ENCODE data around the gene LRRC74A. TPM values are rescaled to one million over a fixed set of nuclear protein-coding genes. Genes with fewer than 3 reads are reported as not detected.

LRRC74A gene
- total RNA-seq, 1 donor from 2014 or later: not detected

DNA sequence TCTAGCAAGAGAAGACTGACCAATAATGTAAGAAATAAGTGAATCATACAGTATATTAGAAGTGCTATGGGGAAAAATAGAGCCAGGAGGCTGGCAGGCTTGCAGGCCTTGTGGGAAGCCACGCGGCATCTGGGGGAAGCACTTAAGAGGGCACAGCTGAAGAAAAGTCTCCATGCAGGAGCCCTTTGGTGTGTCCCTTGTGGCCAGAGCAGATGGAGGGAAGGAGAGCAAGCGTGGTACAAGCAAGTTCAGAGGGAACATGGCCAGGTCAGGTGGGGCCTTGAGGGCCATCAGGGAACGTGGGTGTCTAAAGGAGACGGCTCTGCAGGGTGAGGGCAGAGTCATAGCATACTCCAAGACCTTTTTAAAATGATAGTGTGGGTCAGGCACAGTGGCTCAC lies 51.7 kb downstream of the LRRC74A start:
- no peaks in the 10 kb centered on the region for H3K36me3 ChIP-seq (ENCODE audit: control insufficient read depth, insufficient read depth, low read length)
- TF ChIP-seq, protein P1, sequence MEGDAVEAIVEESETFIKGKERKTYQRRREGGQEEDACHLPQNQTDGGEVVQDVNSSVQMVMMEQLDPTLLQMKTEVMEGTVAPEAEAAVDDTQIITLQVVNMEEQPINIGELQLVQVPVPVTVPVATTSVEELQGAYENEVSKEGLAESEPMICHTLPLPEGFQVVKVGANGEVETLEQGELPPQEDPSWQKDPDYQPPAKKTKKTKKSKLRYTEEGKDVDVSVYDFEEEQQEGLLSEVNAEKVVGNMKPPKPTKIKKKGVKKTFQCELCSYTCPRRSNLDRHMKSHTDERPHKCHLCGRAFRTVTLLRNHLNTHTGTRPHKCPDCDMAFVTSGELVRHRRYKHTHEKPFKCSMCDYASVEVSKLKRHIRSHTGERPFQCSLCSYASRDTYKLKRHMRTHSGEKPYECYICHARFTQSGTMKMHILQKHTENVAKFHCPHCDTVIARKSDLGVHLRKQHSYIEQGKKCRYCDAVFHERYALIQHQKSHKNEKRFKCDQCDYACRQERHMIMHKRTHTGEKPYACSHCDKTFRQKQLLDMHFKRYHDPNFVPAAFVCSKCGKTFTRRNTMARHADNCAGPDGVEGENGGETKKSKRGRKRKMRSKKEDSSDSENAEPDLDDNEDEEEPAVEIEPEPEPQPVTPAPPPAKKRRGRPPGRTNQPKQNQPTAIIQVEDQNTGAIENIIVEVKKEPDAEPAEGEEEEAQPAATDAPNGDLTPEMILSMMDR (IDR thresholded peaks at IDR 0.05; ENCODE audit: insufficient read depth, low read length, severe bottlenecking): no peak
- H3K4me3 ChIP-seq (ENCODE audit: low read depth, low read length): no peak overlapping the region

DNA sequence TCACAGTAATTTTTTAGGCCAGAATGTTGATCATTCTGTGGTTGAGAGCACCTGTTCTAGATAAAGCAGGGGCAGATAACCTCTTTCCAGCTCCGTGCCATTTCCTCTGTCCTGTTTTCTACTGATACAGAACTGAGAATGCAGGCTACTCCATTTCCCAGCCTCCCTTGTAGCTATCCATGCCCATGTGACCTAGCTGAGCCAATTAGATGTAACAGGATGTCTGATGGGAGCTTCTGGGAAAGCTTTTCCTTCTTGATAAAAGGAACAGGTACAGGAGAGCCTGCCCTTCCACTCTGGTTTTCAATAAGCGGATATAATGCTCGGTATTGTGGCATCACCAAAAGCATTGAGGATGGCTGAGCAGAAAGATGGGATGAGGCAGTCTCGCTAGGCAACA lies 54.2 kb downstream of the LRRC74A start:
- FAIRE-seq (no peak), DNase-seq (ENCODE audit: low read depth) (no peak)
- TF ChIP-seq, protein P1 (IDR thresholded peaks at IDR 0.05; ENCODE audit: insufficient read depth, low read length, severe bottlenecking): no peak
- Histone ChIP-seq H3K4me3 (ENCODE audit: low read depth, low read length) (no peak overlapping the region), H3K27me3 (ENCODE audit: control insufficient read depth, insufficient read depth, low read length) (no peaks in the 10 kb centered on the region), H3K36me3 (ENCODE audit: control insufficient read depth, insufficient read depth, low read length) (no peaks in the 10 kb centered on the region)

More for the DNA sequence above, 51.7 kb downstream of the LRRC74A start:
- FAIRE-seq (no peak), DNase-seq (ENCODE audit: low read depth) (no peak)
- no peaks in the 10 kb centered on the region for H3K27me3 ChIP-seq (ENCODE audit: control insufficient read depth, insufficient read depth, low read length)

DNA sequence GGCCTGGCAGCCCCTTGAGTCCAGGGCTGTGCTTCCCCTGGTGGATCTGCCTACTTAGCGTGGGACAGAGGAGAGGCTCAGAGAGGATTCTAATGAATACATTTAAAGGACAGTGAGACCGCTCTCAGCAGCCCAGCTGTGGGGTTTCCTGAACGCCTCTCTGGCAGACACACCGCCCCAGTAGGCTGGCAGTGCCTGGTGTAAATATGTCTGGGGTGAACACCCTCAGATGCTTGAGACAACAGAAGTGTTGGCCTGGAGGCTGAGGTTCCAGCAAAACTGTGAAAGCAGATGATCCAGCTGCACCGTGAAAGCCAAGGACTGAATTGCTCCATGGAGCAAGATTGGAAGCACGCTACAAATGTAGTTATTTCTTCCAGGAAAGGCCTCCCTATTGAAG lies 55.1 kb downstream of the LRRC74A start:
- DNase-seq (ENCODE audit: low read depth) (no peak), FAIRE-seq (no peak)
- Histone ChIP-seq H3K4me3 (ENCODE audit: low read depth, low read length) (no peak overlapping the region), H3K27me3 (ENCODE audit: control insufficient read depth, insufficient read depth, low read length) (no peaks in the 10 kb centered on the region), H3K36me3 (ENCODE audit: control insufficient read depth, insufficient read depth, low read length) (no peaks in the 10 kb centered on the region)
- TF ChIP-seq, protein P1 (IDR thresholded peaks at IDR 0.05; ENCODE audit: insufficient read depth, low read length, severe bottlenecking): no peak

DNA sequence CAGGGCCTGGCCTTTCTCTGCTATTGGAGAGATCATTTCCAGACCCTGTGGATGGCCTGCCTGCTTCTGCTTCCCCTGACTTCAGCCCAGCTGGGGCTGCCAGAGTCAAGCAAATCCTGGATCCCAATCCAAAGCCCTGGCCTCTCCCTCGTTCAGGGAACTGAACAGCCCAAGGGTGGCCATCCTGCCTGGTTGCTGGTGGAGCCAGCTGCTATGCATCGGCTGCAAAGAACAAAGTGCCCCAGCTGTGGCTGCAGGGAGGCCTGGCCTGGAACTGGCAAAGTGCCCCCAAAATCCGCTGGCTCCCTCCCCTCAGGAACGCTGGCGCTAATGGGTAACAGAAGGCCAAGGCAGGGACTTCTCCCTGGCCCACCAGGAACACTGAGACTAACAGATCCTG lies 56.4 kb downstream of the LRRC74A start:
- FAIRE-seq (no peak), DNase-seq (ENCODE audit: low read depth) (no peak)
- H3K4me3 ChIP-seq (ENCODE audit: low read depth, low read length): no peak overlapping the region
- H3K27me3 ChIP-seq (ENCODE audit: control insufficient read depth, insufficient read depth, low read length): no peaks in the 10 kb centered on the region
- TF ChIP-seq, protein P1 (IDR thresholded peaks at IDR 0.05; ENCODE audit: insufficient read depth, low read length, severe bottlenecking): no peak
- no peaks in the 10 kb centered on the region for H3K36me3 ChIP-seq (ENCODE audit: control insufficient read depth, insufficient read depth, low read length)

DNA sequence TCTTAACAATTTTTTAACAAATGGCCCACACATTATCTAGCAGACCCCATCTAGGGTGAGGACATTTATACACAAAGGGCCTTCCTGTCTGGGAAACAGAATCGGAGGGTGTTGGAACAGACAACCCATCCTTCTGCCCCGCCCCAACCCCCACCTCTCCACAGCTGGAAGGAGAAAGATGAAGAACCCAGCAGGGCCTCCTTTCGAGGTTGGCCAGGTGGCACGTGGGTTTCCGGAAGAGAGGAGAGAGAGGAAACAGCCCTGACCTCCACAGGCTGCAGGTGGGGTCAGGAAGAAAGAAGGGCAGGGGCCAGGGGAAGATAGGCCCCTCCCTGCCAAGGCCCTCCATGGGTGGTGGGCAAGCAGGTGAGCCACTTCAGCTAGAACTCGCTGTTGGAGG lies 57.2 kb downstream of the LRRC74A start:
- Histone ChIP-seq H3K4me3 (ENCODE audit: low read depth, low read length) (no peak overlapping the region), H3K27me3 (ENCODE audit: control insufficient read depth, insufficient read depth, low read length) (no peaks in the 10 kb centered on the region), H3K36me3 (ENCODE audit: control insufficient read depth, insufficient read depth, low read length) (no peaks in the 10 kb centered on the region)
- FAIRE-seq (no peak), DNase-seq (ENCODE audit: low read depth) (no peak)
- TF ChIP-seq, protein P1 (IDR thresholded peaks at IDR 0.05; ENCODE audit: insufficient read depth, low read length, severe bottlenecking): no peak

DNA sequence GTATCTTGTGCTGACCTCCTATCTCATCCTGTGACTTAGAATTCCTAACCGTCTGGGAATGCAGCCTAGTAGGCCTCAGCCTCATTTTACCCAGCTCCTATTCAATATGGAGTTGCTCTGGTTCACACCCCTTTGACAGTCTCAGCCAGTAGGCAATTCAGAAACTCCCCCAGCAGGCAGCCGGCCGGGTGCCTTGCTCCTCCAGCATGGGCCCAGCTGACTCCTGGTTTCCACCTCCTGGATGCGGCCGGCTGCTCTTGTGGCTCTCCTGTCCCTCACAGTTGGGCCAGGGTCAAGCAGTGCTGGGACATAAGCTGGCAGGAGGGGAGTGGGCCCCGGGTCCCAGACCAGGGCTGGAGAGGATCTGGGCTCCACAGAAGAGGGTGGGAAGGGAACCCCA lies 58.2 kb downstream of the LRRC74A start:
- TF ChIP-seq, protein P1 (IDR thresholded peaks at IDR 0.05; ENCODE audit: insufficient read depth, low read length, severe bottlenecking): no peak
- no peak for DNase-seq (ENCODE audit: low read depth)
- FAIRE-seq: no peak
- Histone ChIP-seq H3K27me3 (ENCODE audit: control insufficient read depth, insufficient read depth, low read length) (no peaks in the 10 kb centered on the region), H3K4me3 (ENCODE audit: low read depth, low read length) (no peak overlapping the region), H3K36me3 (ENCODE audit: control insufficient read depth, insufficient read depth, low read length) (no peaks in the 10 kb centered on the region)
